Uterus (tissue), 4 donors: ENCODE data around the gene PIH1D1. TPM values are rescaled to one million over a fixed set of nuclear protein-coding genes. Genes with fewer than 3 reads are reported as not detected.

ENCODE experiments used
- DNase-seq, 2 donors: peaks; one replicate each; pipeline ENCODE4 v3.0.0-alpha.2; 2019 to 2020
- H3K27ac ChIP-seq, 2 donors: fragments of 200-600 bp; sonication (generic); 1 replicate in 1 of 2; 2 replicates in 1 of 2; pipeline ENCODE4 v1.5.1; 2016 to 2018
- H3K27me3 ChIP-seq, 2 donors: fragments of 200-600 bp; sonication (generic); one replicate each; pipeline ENCODE4 v1.5.1; 2018 to 2019; ENCODE audit warnings: control low read depth in 1 of 2
- H3K36me3 ChIP-seq, 2 donors: fragments of 200-600 bp; sonication (generic); one replicate each; pipeline ENCODE4 v1.5.1; 2019; ENCODE audit warnings: control low read depth in 1 of 2
- H3K4me1 ChIP-seq, 2 donors: fragments of 200-600 bp; sonication (generic); one replicate each; pipeline ENCODE4 v1.5.1; 2018 to 2019; ENCODE audit warnings: control low read depth in 1 of 2
- H3K4me3 ChIP-seq, 2 donors: fragments of 200-600 bp; sonication (generic); 1 replicate in 1 of 2; 2 replicates in 1 of 2; pipeline ENCODE4 v1.5.1; 2018 to 2019; ENCODE audit warnings: mild to moderate bottlenecking in 1 of 2
- H3K9me3 ChIP-seq, 2 donors: fragments of 200-600 bp; sonication (generic); one replicate each; pipeline ENCODE4 v1.5.1; 2019; ENCODE audit warnings: control low read depth in 1 of 2
- CTCF ChIP-seq, 4 experiments: fragments of 200-600 bp in 2 of 4; fragments of 450-650 bp in 2 of 4; sonication (generic) in 2 of 4; IDR thresholded peaks; one replicate each; pipeline ENCODE4 v1.5.1; 2016 to 2019; ENCODE audit warnings: antibody characterized with exemption in 4 of 4, mild to moderate bottlenecking in 2 of 4, moderate library complexity in 1 of 4
- POLR2A ChIP-seq, 2 donors: fragments of 450-650 bp; IDR thresholded peaks; one replicate each; pipeline ENCODE4 v1.6.1; 2016; ENCODE audit warnings: antibody characterized with exemption in 2 of 2, mild to moderate bottlenecking in 1 of 2, moderate library complexity in 1 of 2
- intact Hi-C: fragments of 100-400 bp; cut with DNase I; formaldehyde crosslinking; loops from one replicate; pipeline ENCODE4 v1.15.1; 2023; ENCODE audit warnings: low total_unique reads
- total RNA-seq, 4 donors: library from RNA; depleted of rRNA in 3 of 4; stranded (reverse); fragments of >200 nt in 3 of 4; gene quantifications; one replicate each; pipeline versions ENCODE4 v1.1.0 to v1.2.4, GENCODE V29; 2014 to 2023
- donor health status: DM: yes; HTN: yes; CAD: no.

PIH1D1 gene
- total RNA-seq, 4 donors from 2014 or later, result 31.2 to 70.2 (median 46.5) TPM

- Histone ChIP-seq H3K4me3 (peak overlapping the region; percentile 93 to 94), H3K27me3 (no peaks in the 10 kb centered on the region), H3K36me3 (no peaks in the 10 kb centered on the region), H3K4me1 (peaks cover 9 to 20% of the 10 kb centered on the region in 2 donors), H3K9me3 (no peaks in the 10 kb centered on the region), H3K27ac (peak overlapping the region; percentile 93)
- no peak for DNase-seq
- no peak for TF ChIP-seq POLR2A (IDR thresholded peaks at IDR 0.05)
- no peak for TF ChIP-seq CTCF (IDR thresholded peaks at IDR 0.05)
- intact Hi-C loops, result no loop called here
These were observed 36.6 kb upstream of the PIH1D1 start for GRCh38 chr19:49488046-49488862.

- Histone ChIP-seq H3K4me3 (peak within 1 kb of the TSS; percentile 93 to 94), H3K27me3 (no peaks in the 10 kb centered on the region), H3K27ac (peak within 1 kb of the TSS; percentile 93), H3K9me3 (no peaks in the 10 kb centered on the region), H3K4me1 (peaks cover 9 to 20% of the 10 kb centered on the region in 2 donors), H3K36me3 (no peaks in the 10 kb centered on the region)
- peak; percentile 99 to 100 for DNase-seq
- TF ChIP-seq POLR2A (IDR thresholded peaks at IDR 0.05) (peak; percentile 94 to 98), CTCF (IDR thresholded peaks at IDR 0.05) (peak in 1 of 4 experiments; percentile 3)
- intact Hi-C loops, result no loop called here
These were observed 35.8 kb upstream of the PIH1D1 start, which contains the start of gene RPL13A for GRCh38 chr19:49487277-49488045. Gene RPL13A, plus strand, starts transcription at chr19:49487608. Its CDS starts 22 bp downstream, at chr19:49487630.

GRCh38 chr19:49486710-49487276 is 35.2 kb upstream of the PIH1D1 start:
- no peak for DNase-seq
- H3K9me3 ChIP-seq, result no peaks in the 10 kb centered on the region
- H3K4me1 ChIP-seq, result peaks cover 9 to 20% of the 10 kb centered on the region in 2 donors
- H3K27me3 ChIP-seq, result no peaks in the 10 kb centered on the region
- intact Hi-C loops, result no loop called here
- H3K4me3 ChIP-seq, result peak overlapping the region; percentile 7 to 12
- peak in 1 of 4 experiments; percentile 17 for TF ChIP-seq CTCF (IDR thresholded peaks at IDR 0.05)
- TF ChIP-seq POLR2A (IDR thresholded peaks at IDR 0.05), result no peak
- no peaks in the 10 kb centered on the region for H3K36me3 ChIP-seq
- H3K27ac ChIP-seq, result peak overlapping the region; percentile 80 to 83

- intact Hi-C loops, result no loop called here
- Histone ChIP-seq H3K4me1 (peaks cover 9 to 20% of the 10 kb centered on the region in 2 donors), H3K27me3 (no peaks in the 10 kb centered on the region), H3K4me3 (no peak overlapping the region), H3K36me3 (no peaks in the 10 kb centered on the region), H3K9me3 (no peaks in the 10 kb centered on the region), H3K27ac (peak overlapping the region in 1 of 2 donors; percentile 83)
- DNase-seq, result no peak
- TF ChIP-seq CTCF (IDR thresholded peaks at IDR 0.05), result no peak
- no peak for TF ChIP-seq POLR2A (IDR thresholded peaks at IDR 0.05)
These were observed 34.6 kb upstream of the PIH1D1 start for GRCh38 chr19:49486232-49486631.
